Mammary epithelial cell (primary cell): ENCODE results near the gene NAA10.

Experiments
- CTCF ChIP-seq, 2 donors: IDR thresholded peaks in 1 of 2; conservative IDR thresholded peaks in 1 of 2; 2 replicates each; pipeline ENCODE4 v1.5.1; 2011 to 2012; ENCODE audit warnings: inconsistent platforms in 2 of 2, low read length in 2 of 2, mild to moderate bottlenecking in 2 of 2, control low read depth in 1 of 2, low read depth in 1 of 2; ENCODE audit not compliant: insufficient read depth in 1 of 2; ENCODE audit errors: extremely low read depth in 1 of 2
- EZH2 ChIP-seq: IDR thresholded peaks from 2 replicates; pipeline ENCODE4 v1.6.1; 2012; ENCODE audit warnings: low read length, inconsistent platforms, borderline replicate concordance

GRCh38 chrX:153971450-153972367 is 36.9 kb upstream of the NAA10 start, which contains the start of gene HCFC1:
- TF ChIP-seq EZH2 = no peak
- TF ChIP-seq CTCF (conservative IDR thresholded peaks at IDR 0.05 in 1 of 2, IDR thresholded peaks at IDR 0.05 in 1 of 2; ENCODE audit: extremely low read depth in 1 of 2, insufficient read depth in 1 of 2, low read depth in 1 of 2, low read length in 2 of 2) = no peak
